ENCODE data around the gene CCR5AS.
A peak's percentile ranks its signal among the peaks of the same experiment; 100 is the strongest.
"Not testable (repeated sequence)": the region's sequence is repeated elsewhere in the genome, so short reads cannot be mapped to it uniquely, and the experiment has no call there.

The CCR5AS gene

GRCh38 chr3:46406788-46407611, at the start of gene CCR5AS, which contains the start of gene CCRL2:
CCR5AS (minus strand) TSS chr3:46407066.
CCRL2 (plus strand) TSS chr3:46407259; CDS start chr3:46408080, 821 bp downstream.
- peak; percentile 4 for DNase-seq (ENCODE audit: low read depth)

GRCh38 chr3:46456118-46456517, 49.3 kb upstream of the CCR5AS start:
- DNase-seq (ENCODE audit: low read depth) = no peak

DNA sequence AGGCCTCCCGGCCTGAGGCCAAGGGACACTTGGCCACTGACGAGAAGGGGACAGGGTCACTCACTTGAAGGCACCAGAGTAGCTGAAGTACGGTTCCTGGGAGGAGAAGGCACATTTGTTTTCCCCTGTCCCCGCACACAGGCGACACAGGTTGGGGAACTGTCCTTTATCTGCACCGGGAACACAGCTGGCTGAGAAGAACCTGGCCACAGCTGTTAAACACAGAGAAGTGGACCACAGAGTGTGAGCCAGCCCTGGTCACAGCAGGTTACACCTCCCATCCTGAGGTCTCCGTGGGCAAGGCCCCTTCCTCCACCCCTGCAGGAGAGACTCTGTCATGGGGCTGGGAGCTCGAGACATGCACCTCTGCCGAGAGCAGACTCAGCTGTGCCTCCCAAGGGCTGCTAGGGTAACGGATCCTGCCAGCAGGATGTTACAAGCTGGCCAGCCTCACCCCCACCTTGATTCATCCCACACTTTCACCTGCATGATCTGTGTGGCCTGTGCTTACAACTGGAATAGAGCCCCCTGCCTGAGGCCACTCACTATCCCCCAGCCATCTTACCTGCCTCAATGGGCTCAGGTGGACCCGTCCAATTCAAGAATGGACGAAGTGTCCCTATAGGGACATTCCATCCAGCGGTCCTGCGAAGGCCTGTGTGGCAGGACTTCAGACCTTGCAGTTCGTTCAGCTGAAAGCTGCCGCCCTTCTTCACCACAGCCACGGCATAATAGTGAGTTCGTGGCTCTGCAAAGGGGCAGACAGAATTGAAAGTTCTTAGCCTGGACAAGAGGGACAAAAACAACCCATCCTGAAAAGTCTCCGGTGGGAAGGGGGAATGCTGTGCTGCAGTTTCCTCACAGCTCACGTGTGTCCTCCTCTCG, 48.6 kb upstream of the CCR5AS start:
- DNase-seq (ENCODE audit: low read depth) = no peak

DNA sequence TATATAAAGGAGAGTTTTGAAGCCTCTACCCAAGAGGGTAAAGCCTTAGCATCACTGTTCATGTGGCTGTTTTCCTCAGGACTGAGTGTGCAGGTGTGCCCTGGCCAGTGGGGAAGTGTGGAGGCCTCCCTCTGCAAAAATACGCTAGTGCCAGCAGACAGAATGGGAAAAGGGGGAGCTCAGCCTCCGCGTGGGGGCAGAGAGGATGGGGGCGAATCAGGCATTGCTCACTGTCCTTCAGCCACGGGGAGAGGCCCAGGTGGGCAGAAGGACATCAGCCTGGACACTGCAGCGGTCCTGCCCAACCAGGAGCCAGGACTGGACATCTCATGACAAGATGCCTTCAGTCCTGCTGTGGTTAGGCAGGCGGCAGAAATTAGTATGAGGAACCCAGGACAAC, 47.7 kb upstream of the CCR5AS start:
- no peak for DNase-seq (ENCODE audit: low read depth)

DNA sequence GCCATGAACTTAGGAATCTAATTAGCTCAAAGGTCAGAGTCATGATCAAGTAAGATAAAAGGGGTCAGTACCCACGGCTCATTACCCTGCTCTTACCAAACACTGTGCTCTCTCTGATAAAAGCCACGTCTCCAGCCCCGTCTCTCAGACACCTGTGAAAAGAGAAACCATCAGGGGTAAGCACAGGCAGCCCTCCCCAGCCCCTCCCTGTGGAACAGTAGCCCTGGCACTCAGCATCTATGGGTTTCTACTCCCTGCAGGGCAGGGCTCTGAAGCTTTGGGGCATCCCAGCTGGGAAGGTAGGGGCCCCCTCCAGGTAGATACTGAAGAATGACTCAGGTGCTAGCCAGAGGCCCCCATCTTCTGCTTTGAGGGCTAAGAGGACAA, 47.3 kb upstream of the CCR5AS start:
- no peak for DNase-seq (ENCODE audit: low read depth)

GRCh38 chr3:46453526-46454208, 46.8 kb upstream of the CCR5AS start:
- DNase-seq (ENCODE audit: low read depth) = no peak

DNA sequence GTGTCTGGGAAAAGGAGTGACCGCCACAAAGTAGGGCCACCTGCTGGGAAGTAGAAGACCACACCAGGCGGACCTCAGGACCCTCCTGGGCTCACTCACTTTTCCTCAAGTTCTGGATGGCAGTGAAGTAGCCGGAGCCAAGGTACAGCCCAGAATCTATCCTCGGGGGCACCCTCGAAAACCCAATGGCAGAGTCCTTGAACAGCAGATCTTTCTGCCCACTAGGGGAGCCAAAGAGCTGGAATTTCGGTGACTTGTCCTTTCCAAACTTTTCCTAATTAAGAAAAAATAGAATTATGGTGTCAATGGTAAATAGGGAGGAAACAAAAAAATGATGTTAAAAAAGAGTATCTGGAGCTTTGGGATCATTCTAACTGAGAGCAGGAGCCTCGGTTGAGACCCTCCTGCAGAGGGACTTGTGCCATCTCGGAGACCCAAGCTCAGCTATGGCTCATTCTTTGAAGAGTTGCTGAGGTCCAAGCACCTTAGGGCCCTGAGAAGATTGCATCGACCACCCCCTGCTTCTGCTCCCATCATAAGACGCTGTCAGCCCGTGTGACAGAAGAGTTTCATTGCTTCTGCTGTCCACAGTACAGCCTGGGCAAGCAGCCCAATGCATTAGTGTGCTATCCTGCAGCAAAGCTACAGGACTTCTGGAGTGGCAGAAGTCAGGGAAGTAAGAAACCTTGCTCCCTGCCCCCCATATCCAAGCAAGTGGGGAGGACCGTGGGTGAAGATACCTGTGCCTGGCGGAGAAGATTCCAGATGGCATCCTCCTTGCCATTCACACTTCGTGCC, 43.1 kb upstream of the CCR5AS start:
- no peak for DNase-seq (ENCODE audit: low read depth)

GRCh38 chr3:46448721-46449120, 41.9 kb upstream of the CCR5AS start:
- DNase-seq (ENCODE audit: low read depth) = no peak

GRCh38 chr3:46447228-46447985, 40.5 kb upstream of the CCR5AS start:
- DNase-seq (ENCODE audit: low read depth) = no peak

DNA sequence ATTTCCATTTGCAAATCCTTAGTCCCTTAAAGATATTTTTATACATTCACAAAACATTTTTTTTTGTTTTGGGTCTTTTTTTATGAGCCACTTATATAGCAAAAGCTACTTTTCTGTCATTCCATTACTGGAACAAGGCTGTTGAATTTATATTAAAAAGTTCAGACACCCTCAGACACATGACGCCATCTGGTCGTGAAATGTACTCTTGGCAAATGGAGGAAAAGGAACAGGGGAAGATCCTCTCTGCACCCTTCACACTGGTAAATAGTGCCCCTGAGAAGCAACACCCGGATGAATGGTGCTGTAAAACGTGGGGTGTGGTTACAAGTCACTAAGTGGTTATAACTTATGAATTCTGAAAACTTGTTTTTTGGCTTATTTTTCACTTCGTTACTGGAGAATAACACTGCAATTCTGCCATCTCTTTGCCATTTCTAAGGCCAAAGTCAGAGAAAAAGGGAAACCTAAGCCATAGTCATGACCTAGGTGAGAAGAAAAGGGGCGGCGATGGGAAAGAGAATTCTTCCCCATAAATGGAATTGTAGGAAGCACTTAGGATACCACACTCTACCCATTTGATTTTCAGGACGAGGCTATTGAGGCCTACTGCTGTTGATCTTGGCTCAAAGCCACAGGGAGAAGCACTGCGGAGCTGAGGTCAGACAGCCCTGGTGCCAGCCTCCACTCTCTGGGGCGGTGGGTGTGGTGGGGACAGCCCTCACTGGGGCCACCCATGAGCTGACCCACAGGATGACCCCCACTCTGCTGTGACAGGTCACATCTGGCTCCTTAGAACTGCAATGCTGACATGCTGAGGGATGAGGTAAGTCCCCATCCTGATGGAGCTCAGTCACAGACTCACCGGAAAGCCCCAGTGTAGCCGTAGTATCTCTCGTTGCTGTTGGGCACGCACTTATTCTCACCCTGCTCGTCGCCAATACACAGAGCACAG, 36.0 kb upstream of the CCR5AS start:
- no peak for DNase-seq (ENCODE audit: low read depth)

GRCh38 chr3:46440531-46441294, 33.8 kb upstream of the CCR5AS start:
- peak; percentile 21 for DNase-seq (ENCODE audit: low read depth)

DNA sequence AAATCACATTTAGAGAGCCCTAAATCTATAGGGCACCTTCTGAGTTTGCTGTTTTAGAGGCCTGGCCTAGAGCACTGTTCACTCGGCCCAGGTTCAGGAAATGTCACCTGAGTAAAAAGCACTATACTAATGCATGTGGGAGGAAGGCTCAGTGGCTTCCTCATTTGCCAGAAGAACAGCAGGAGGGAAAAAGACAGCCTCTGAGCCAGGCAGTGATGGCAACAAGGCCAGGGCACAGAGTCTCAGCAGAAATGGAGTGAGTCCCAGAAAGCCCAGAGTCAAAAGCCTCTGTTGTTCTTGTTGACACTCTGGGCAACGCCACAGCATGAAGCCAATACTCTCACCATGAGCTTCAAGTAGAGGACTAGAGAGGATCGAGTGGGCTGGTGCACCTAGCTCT, 32.0 kb upstream of the CCR5AS start:
- DNase-seq (ENCODE audit: low read depth) = no peak

DNA sequence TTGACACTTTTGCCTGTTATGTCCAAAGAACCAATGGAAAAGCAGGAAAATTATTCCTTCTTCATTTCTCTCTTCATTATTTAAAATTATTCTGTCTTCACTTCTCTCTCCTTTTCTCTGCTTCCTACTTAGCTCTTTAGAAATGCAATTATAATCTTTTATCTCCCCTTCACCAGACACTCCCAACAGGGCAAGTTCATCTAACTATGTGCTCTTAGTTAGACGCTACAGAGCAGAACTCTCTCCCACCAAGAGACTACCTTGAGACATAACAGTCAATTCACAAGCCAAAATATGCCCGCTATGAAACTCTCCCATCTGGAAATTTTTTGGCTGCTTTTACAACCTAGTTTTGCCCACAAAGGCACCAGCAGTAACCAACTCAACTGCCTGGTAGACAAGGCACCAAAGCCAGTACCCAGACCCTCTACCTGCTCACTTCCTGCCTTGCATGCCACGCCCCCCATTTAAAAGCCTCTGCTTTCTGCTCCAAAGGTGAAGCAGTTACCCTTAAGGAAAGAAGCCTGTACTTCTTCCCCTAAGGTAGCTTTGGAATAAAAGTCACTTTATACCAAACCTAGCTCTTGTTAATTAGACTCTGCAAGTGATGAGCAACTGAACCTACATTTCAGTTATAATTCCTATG, 28.3 kb upstream of the CCR5AS start:
- no peak for DNase-seq (ENCODE audit: low read depth)

GRCh38 chr3:46433841-46434240, 27.0 kb upstream of the CCR5AS start:
- DNase-seq (ENCODE audit: low read depth) = no peak

DNA sequence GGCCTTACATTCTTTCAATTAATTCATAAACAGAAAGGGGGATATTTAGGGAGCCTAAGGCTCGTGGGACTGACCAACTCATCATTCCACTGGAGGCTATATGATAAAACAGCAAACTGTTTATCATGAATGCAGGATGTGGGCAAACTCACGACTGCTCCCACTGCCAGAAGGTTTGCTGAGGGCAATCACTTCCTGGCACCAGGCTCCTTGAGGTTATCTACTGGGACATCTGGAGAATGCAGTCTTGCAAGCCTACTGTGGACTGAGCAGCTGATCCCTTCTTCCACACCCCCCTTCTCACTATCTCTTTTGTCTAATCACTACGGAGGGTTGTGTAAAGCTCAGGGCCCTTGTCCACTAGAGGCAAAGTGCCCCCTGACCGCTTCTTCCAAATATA, 26.3 kb upstream of the CCR5AS start:
- not testable (repeated sequence) for DNase-seq (ENCODE audit: low read depth)

DNA sequence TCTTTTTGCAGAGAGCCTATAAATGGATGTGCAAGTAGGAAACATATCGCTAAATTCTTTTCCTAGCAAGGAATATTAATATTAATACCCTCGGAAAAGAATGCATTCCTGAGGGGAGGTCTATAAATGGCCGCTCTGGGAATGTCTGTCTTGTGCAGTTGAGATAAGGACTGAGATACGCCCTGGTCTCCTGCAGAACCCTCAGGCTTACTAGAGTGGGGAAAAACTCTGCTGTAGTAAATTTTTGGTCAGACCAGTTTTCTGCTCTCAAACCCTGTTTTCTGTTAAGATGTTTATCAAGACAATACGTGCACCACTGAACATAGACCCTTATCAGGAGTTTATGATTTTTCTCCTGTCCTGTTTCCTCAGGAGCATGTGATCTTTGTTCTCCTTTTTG, 25.0 kb upstream of the CCR5AS start:
- not testable (repeated sequence) for DNase-seq (ENCODE audit: low read depth)

- DNase-seq (ENCODE audit: low read depth) = not testable (repeated sequence)
These were observed 24.0 kb upstream of the CCR5AS start for GRCh38 chr3:46430879-46431278.

GRCh38 chr3:46429671-46430070, 22.8 kb upstream of the CCR5AS start:
- no peak for DNase-seq (ENCODE audit: low read depth)
